ENCODE data around the gene NR3C1.

Gene NR3C1

GRCh38 chr5:143262393-143263174, 140.9 kb downstream of the NR3C1 start:
- no peak for DNase-seq (ENCODE audit: low read depth, low spot score)

- DNase-seq (ENCODE audit: low read depth, low spot score) = no peak
Observed at GRCh38 chr5:143261748-143262392, 141.6 kb downstream of the NR3C1 start.

- DNase-seq (ENCODE audit: low read depth, low spot score) = no peak
Observed at GRCh38 chr5:143259254-143259605, 144.3 kb downstream of the NR3C1 start.

GRCh38 chr5:143258559-143259253, 144.8 kb downstream of the NR3C1 start:
- DNase-seq (ENCODE audit: low read depth, low spot score) = no peak

- no peak for DNase-seq (ENCODE audit: low read depth, low spot score)
Observed at GRCh38 chr5:143254819-143255218, 148.7 kb downstream of the NR3C1 start.

GRCh38 chr5:143251946-143252345, 151.5 kb downstream of the NR3C1 start:
- DNase-seq (ENCODE audit: low read depth, low spot score) = no peak

- DNase-seq (ENCODE audit: low read depth, low spot score) = no peak
Observed at GRCh38 chr5:143251190-143251589, 152.3 kb downstream of the NR3C1 start.

- no peak for DNase-seq (ENCODE audit: low read depth, low spot score)
Observed at GRCh38 chr5:143249851-143250250, 153.6 kb downstream of the NR3C1 start.

- no peak for DNase-seq (ENCODE audit: low read depth, low spot score)
Observed at GRCh38 chr5:143248822-143249579, 154.5 kb downstream of the NR3C1 start.

- no peak for DNase-seq (ENCODE audit: low read depth, low spot score)
Observed at GRCh38 chr5:143248391-143248790, 155.1 kb downstream of the NR3C1 start.

GRCh38 chr5:143247134-143247815, 156.2 kb downstream of the NR3C1 start:
- no peak for DNase-seq (ENCODE audit: low read depth, low spot score)

- DNase-seq (ENCODE audit: low read depth, low spot score) = no peak
Observed at GRCh38 chr5:143245929-143246561, 157.4 kb downstream of the NR3C1 start.

- no peak for DNase-seq (ENCODE audit: low read depth, low spot score)
Observed at GRCh38 chr5:143244990-143245389, 158.5 kb downstream of the NR3C1 start.

GRCh38 chr5:143244000-143244736, 159.3 kb downstream of the NR3C1 start:
- DNase-seq (ENCODE audit: low read depth, low spot score) = no peak

- no peak for DNase-seq (ENCODE audit: low read depth, low spot score)
Observed at GRCh38 chr5:143243103-143243502, 160.4 kb downstream of the NR3C1 start.

- no peak for DNase-seq (ENCODE audit: low read depth, low spot score)
Observed at GRCh38 chr5:143241892-143242291, 161.6 kb downstream of the NR3C1 start.

GRCh38 chr5:143239882-143240518, 163.5 kb downstream of the NR3C1 start:
- no peak for DNase-seq (ENCODE audit: low read depth, low spot score)

GRCh38 chr5:143238620-143239019, 164.9 kb downstream of the NR3C1 start:
- DNase-seq (ENCODE audit: low read depth, low spot score) = no peak

GRCh38 chr5:143237664-143238063, 165.8 kb downstream of the NR3C1 start:
- DNase-seq (ENCODE audit: low read depth, low spot score) = no peak

GRCh38 chr5:143236682-143237081, 166.8 kb downstream of the NR3C1 start:
- DNase-seq (ENCODE audit: low read depth, low spot score) = no peak
